ENCODE data around the gene EXOSC7.

The EXOSC7 gene

GRCh38 chr3:45057557-45057956 is 81.5 kb downstream of the EXOSC7 start:
- DNase-seq = no peak

GRCh38 chr3:45059132-45059531 is 83.1 kb downstream of the EXOSC7 start:
- no peak for DNase-seq

- no peak for DNase-seq
These were observed 84.3 kb downstream of the EXOSC7 start for GRCh38 chr3:45060165-45060892.

Data from GOT3 (cell line).